Measurements from ENCODE around the gene MGLL.

GRCh38 chr3:127823426-127823857 lies 1.1 kb upstream of the MGLL start:
- TF ChIP-seq, protein P1, sequence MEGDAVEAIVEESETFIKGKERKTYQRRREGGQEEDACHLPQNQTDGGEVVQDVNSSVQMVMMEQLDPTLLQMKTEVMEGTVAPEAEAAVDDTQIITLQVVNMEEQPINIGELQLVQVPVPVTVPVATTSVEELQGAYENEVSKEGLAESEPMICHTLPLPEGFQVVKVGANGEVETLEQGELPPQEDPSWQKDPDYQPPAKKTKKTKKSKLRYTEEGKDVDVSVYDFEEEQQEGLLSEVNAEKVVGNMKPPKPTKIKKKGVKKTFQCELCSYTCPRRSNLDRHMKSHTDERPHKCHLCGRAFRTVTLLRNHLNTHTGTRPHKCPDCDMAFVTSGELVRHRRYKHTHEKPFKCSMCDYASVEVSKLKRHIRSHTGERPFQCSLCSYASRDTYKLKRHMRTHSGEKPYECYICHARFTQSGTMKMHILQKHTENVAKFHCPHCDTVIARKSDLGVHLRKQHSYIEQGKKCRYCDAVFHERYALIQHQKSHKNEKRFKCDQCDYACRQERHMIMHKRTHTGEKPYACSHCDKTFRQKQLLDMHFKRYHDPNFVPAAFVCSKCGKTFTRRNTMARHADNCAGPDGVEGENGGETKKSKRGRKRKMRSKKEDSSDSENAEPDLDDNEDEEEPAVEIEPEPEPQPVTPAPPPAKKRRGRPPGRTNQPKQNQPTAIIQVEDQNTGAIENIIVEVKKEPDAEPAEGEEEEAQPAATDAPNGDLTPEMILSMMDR (IDR thresholded peaks at IDR 0.05) = no peak
- TF ChIP-seq EP300 (IDR thresholded peaks at IDR 0.05) = no peak
- TF ChIP-seq POLR2A (IDR thresholded peaks at IDR 0.05) = no peak

All from ovary (tissue), 3 donors.